OCI-LY7 (cell line): ENCODE measurements around the gene POC1B. TPM values are rescaled to one million over a fixed set of nuclear protein-coding genes. Genes with fewer than 3 reads are reported as not detected.

ENCODE experiments used
- BruUV-seq: library from RNA; stranded (reverse); fragments of 400-500 nt; replicated peaks from 2 replicates; lab custom pipeline; 2021; lab: Mats Ljungman, UMichigan
- CTCF ChIA-PET: fragments of 300-600 bp; sonication (Branson Sonifier 250); formaldehyde crosslinking; loops from one replicate; lab custom pipeline; 2022; ENCODE audit warnings: antibody characterized with exemption; ENCODE audit not compliant: unreplicated experiment; lab: Charles Lee
- POLR2A ChIA-PET: fragments of 300-600 bp; sonication (Branson Sonifier 250); formaldehyde crosslinking; loops from one replicate; lab custom pipeline; 2022; ENCODE audit warnings: antibody characterized with exemption; lab: Charles Lee
- DNase-seq: peaks from one replicate; pipeline ENCODE4 v3.0.0-alpha.2; 2015; ENCODE audit warnings: low spot score
- H2AFZ ChIP-seq: fragments of 200-600 bp; sonication (generic), shearing (Covaris generic); 2 replicates; pipeline ENCODE4 v1.6.1; 2014; ENCODE audit warnings: mild to moderate bottlenecking, antibody characterized with exemption, low read length, moderate library complexity
- H3K27ac ChIP-seq: fragments of 200-600 bp; sonication (generic); 2 replicates; pipeline ENCODE4 v1.5.1; 2014; ENCODE audit warnings: mixed run types, low read depth, mild to moderate bottlenecking, moderate library complexity, low read length, inconsistent platforms; ENCODE audit not compliant: poor library complexity, severe bottlenecking
- H3K36me3 ChIP-seq: fragments of 200-600 bp; sonication (generic); 2 replicates; pipeline ENCODE4 v1.6.1; 2014; ENCODE audit warnings: mild to moderate bottlenecking, antibody characterized with exemption, low read length, moderate library complexity, mixed read lengths; ENCODE audit not compliant: insufficient read depth
- H3K4me1 ChIP-seq: fragments of 200-600 bp; sonication (generic); 2 replicates; pipeline ENCODE4 v1.5.1; 2014; ENCODE audit warnings: mild to moderate bottlenecking, low read length; ENCODE audit not compliant: insufficient read depth, poor library complexity, severe bottlenecking
- H3K4me2 ChIP-seq: fragments of 200-600 bp; sonication (generic); 2 replicates; pipeline ENCODE4 v1.6.1; 2014; ENCODE audit warnings: mild to moderate bottlenecking, low read length
- H3K4me3 ChIP-seq: fragments of 200-600 bp; sonication (generic); 2 replicates; pipeline ENCODE4 v1.5.1; 2014; ENCODE audit warnings: mild to moderate bottlenecking, low read depth, low read length; ENCODE audit not compliant: poor library complexity, severe bottlenecking
- H3K79me2 ChIP-seq: fragments of 200-600 bp; sonication (generic); 2 replicates; pipeline ENCODE4 v1.6.1; 2016; ENCODE audit warnings: low read depth, mild to moderate bottlenecking, low read length, moderate library complexity, mixed read lengths; ENCODE audit not compliant: insufficient read depth
- H3K9me2 ChIP-seq: fragments of 200-600 bp; sonication (generic); 2 replicates; pipeline ENCODE4 v1.6.1; 2016; ENCODE audit warnings: mild to moderate bottlenecking, low read length, mixed read lengths; ENCODE audit not compliant: insufficient read depth
- H3K9me3 ChIP-seq: fragments of 200-600 bp; sonication (generic); 2 replicates; pipeline ENCODE4 v1.6.1; 2014; ENCODE audit warnings: mild to moderate bottlenecking, mixed run types, low read length, mixed read lengths
- H4K20me1 ChIP-seq: fragments of 200-600 bp; sonication (generic); 2 replicates; pipeline ENCODE4 v1.6.1; 2014; ENCODE audit warnings: mild to moderate bottlenecking, antibody characterized with exemption, low read length, moderate library complexity, mixed read lengths; ENCODE audit not compliant: insufficient read depth
- EZH2phosphoT487 ChIP-seq: fragments of 200-600 bp; sonication (generic); IDR thresholded peaks from 2 replicates; pipeline ENCODE4 v1.6.1; 2018; ENCODE audit warnings: low read depth, borderline replicate concordance, mild to moderate bottlenecking, mixed run types, antibody characterized with exemption, low read length, moderate library complexity, mixed read lengths
- intact Hi-C: fragments of 100-400 bp; cut with micrococcal nuclease; formaldehyde crosslinking; loops from one replicate; pipeline ENCODE4 v1.10.0; 2022; ENCODE audit not compliant: unreplicated experiment
- total RNA-seq, 2 experiments: library from RNA; depleted of rRNA in 1 of 2; stranded (reverse); fragments of >200 nt in 1 of 2; shearing (Covaris generic) in 1 of 2; gene quantifications; 2 replicates each; pipeline ENCODE4 v1.2.3, GENCODE V29; 2014 to 2022
- TF ChIP-seq, protein P1 (sequence below): fragments of 200-600 bp; sonication (generic); conservative IDR thresholded peaks from 2 replicates; pipeline ENCODE4 v1.5.1; 2014; ENCODE audit warnings: mild to moderate bottlenecking, antibody characterized with exemption, low read length, moderate library complexity, mixed read lengths

The POC1B gene
- total RNA-seq, 2 experiments from 2014 or later, result 28.9 to 30.9 TPM

DNA sequence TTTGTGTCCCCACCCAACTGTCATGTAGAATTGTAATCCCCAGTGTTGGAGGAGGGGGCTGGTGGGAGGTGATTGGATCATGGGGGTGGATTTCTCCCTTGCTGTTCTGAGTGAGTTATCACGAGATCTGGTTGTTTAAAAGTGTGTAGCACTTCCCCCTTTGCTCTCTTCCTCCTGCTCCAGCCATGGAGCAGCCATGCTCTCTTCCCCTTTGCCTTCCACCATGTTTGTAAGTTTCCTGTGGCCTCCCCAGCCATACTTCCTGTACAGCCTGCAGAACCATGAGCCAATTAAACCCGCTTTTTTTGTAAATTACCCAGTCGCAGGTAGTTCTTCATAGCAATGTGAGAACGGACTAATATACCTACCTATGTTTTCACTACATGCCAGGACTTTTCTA, 2.6 kb upstream of the POC1B start:
- TF ChIP-seq EZH2phosphoT487, result no peak
- TF ChIP-seq, protein P1, sequence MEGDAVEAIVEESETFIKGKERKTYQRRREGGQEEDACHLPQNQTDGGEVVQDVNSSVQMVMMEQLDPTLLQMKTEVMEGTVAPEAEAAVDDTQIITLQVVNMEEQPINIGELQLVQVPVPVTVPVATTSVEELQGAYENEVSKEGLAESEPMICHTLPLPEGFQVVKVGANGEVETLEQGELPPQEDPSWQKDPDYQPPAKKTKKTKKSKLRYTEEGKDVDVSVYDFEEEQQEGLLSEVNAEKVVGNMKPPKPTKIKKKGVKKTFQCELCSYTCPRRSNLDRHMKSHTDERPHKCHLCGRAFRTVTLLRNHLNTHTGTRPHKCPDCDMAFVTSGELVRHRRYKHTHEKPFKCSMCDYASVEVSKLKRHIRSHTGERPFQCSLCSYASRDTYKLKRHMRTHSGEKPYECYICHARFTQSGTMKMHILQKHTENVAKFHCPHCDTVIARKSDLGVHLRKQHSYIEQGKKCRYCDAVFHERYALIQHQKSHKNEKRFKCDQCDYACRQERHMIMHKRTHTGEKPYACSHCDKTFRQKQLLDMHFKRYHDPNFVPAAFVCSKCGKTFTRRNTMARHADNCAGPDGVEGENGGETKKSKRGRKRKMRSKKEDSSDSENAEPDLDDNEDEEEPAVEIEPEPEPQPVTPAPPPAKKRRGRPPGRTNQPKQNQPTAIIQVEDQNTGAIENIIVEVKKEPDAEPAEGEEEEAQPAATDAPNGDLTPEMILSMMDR, result no peak
- peak overlapping the region; percentile 34 for H3K4me2 ChIP-seq
- BruUV-seq, result no TSS peak
- intact Hi-C loops, result loop anchor here (2.0 to 5.0 kb wide), 3 partner anchors 66 to 1386 kb away; partner anchors contain the start of genes CEP290 and TMTC3
- H3K36me3 ChIP-seq, result peaks cover 6% of the 10 kb centered on the region
- peak overlapping the region; percentile 50; the same call in 1 of the 2 replicates for H2AFZ ChIP-seq
- H4K20me1 ChIP-seq, result peaks cover 6% of the 10 kb centered on the region; the same call in 1 of the 2 replicates
- H3K4me1 ChIP-seq, result peaks cover 26% of the 10 kb centered on the region
- H3K27ac ChIP-seq, result no peak overlapping the region
- H3K4me3 ChIP-seq, result no peak overlapping the region
- ChIA-PET CTCF (interaction anchor here (1.5 kb wide), 1 partner anchor 58 kb away, joined by 8 read pairs; no protein-coding TSS in a partner anchor), POLR2A (interaction anchor here (0.8 to 2.6 kb wide), 4 partner anchors 9 to 127 kb away, joined by 3 to 9 read pairs (median 4); no protein-coding TSS in a partner anchor)
- H3K79me2 ChIP-seq, result peaks cover 12% of the 10 kb centered on the region; the same call in 1 of the 2 replicates
- no peaks in the 10 kb centered on the region for H3K9me2 ChIP-seq
- no peaks in the 10 kb centered on the region for H3K9me3 ChIP-seq
- no peak for DNase-seq

DNA sequence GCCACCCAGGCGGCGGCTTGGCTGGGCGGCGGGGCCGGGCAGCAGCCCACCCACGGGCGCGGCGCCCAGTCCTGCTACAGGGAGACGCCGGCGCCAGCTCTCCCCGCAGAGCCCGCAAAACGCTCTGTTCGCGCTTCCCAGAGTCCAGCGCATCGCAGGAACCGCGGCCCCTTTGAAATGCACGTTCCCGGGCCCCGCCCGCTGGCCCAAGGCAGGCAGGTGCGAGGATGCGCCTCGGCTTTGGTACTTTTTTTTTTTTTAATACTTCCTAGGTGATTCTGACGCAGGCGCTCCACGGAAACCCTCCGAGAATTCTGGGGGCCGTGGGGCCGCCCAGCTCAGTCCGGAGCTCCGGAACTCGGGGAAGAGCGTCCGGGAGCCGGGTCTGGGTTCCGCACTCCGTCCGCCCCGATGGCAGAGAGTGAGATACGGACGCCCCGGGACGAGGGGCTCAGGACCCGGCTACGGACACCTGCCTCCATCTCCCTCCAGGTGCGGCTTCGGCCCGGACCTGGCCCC, 483 bp downstream of the POC1B start:
- Histone ChIP-seq H3K36me3 (peaks cover 26% of the 10 kb centered on the region), H3K4me3 (peak overlapping the region; percentile 94), H3K9me3 (no peaks in the 10 kb centered on the region), H3K9me2 (no peaks in the 10 kb centered on the region), H3K4me2 (peak overlapping the region; percentile 89), H3K79me2 (peaks cover 37% of the 10 kb centered on the region; the same call in 1 of the 2 replicates), H4K20me1 (peaks cover 6% of the 10 kb centered on the region; the same call in 1 of the 2 replicates), H3K4me1 (peaks cover 31% of the 10 kb centered on the region), H3K27ac (peak overlapping the region; percentile 77), H2AFZ (peak overlapping the region; percentile 100)
- peak; percentile 71 for DNase-seq
- TF ChIP-seq, protein P1, result no peak
- no peak for TF ChIP-seq EZH2phosphoT487
- intact Hi-C loops, result loop anchor here (2.0 to 5.0 kb wide), 4 partner anchors 178 to 1383 kb away; partner anchors contain the start of genes ATP2B1, CEP290 and TMTC3
- CTCF ChIA-PET, result no interaction called here
- POLR2A ChIA-PET, result interaction anchor here (1.4 kb wide), 1 partner anchor 54 kb away, joined by 4 read pairs; no protein-coding TSS in a partner anchor
- BruUV-seq, result no TSS peak
